Right atrium auricular region (tissue), 2 donors: ENCODE results near the gene RANBP1. TPM values are rescaled to one million over a fixed set of nuclear protein-coding genes. Genes with fewer than 3 reads are reported as not detected.

Source experiments
- DNase-seq: peaks from one replicate; pipeline ENCODE4 v3.0.0-alpha.2; 2019; ENCODE audit warnings: low spot score
- H3K27ac ChIP-seq, 2 donors: fragments of 200-600 bp; sonication (generic); 1 replicate in 1 of 2; 2 replicates in 1 of 2; pipeline ENCODE4 v1.5.1; 2016 to 2019
- H3K27me3 ChIP-seq, 2 donors: fragments of 200-600 bp; sonication (generic); one replicate each; pipeline versions ENCODE4 v1.5.1 to v1.6.0; 2017 to 2019
- H3K36me3 ChIP-seq: fragments of 200-600 bp; sonication (generic); one replicate; pipeline ENCODE4 v1.5.1; 2016
- H3K4me1 ChIP-seq, 2 donors: fragments of 200-600 bp; sonication (generic); one replicate each; pipeline versions ENCODE4 v1.5.1 to v1.6.0; 2017 to 2019
- H3K4me3 ChIP-seq, 2 donors: fragments of 200-600 bp; sonication (generic); 1 replicate in 1 of 2; 2 replicates in 1 of 2; pipeline ENCODE4 v1.5.1; 2017 to 2019; ENCODE audit warnings: mild to moderate bottlenecking in 1 of 2, moderate library complexity in 1 of 2
- H3K9me3 ChIP-seq, 2 donors: fragments of 200-600 bp; sonication (generic); one replicate each; pipeline ENCODE4 v1.5.1; 2019
- total RNA-seq, 2 donors: library from RNA; depleted of rRNA; stranded (reverse); fragments of >200 nt; gene quantifications; one replicate each; pipeline ENCODE4 v1.1.0, GENCODE V29; 2016
- TF ChIP-seq, protein P1 (sequence below), 2 donors: fragments of 200-600 bp; sonication (generic); IDR thresholded peaks; one replicate each; pipeline ENCODE4 v1.5.1; 2019; ENCODE audit warnings: antibody characterized with exemption in 2 of 2

The RANBP1 gene
- total RNA-seq, 2 donors from 2014 or later: 63.6 to 96.5 TPM

DNA sequence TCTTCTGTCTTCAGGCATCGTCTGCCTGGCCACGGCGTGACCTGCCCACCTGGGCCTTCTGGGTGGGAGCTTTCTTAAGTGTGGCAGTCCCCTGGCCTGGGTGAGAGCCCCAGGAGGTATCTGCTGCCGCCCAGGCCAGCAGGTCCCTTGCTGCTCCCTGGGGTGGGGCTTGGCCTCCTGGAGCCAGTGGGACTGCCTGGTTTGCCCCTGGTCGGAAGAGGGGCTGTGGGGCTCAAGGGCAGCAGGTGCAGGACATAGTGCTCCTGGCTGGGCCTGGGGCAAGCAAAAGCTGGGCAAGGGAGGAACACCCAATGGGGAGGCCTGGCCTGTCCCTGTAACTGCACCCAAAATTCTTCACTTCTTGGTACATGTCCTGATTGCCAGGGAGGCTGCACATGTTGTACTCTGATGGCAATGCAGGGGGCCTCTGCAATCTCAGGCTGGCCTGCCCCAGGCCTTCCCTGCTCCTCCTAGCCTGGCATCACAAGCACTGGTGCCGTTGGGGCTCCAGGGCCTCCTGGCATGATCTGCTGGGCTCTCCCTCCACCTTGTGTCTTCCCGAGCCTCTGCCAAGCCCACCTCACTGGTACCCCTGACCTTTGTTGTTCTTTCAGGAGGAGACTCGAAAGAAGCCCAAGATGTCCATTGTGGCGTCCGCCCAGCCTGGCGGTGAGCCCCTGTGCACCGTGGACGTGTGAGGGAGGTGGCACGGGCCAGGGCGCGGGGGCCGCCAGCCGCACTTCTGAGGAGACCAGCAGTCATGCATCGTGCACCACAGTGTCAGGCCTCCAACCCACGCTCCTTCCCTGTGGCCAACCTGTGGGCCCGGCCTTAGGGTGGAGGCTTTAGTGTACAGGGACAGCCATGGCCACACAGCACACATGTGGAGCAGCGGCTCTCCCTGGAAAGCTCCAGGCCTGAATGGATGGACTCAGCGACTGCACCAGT, 6.2 kb upstream of the RANBP1 start:
- TF ChIP-seq, protein P1, sequence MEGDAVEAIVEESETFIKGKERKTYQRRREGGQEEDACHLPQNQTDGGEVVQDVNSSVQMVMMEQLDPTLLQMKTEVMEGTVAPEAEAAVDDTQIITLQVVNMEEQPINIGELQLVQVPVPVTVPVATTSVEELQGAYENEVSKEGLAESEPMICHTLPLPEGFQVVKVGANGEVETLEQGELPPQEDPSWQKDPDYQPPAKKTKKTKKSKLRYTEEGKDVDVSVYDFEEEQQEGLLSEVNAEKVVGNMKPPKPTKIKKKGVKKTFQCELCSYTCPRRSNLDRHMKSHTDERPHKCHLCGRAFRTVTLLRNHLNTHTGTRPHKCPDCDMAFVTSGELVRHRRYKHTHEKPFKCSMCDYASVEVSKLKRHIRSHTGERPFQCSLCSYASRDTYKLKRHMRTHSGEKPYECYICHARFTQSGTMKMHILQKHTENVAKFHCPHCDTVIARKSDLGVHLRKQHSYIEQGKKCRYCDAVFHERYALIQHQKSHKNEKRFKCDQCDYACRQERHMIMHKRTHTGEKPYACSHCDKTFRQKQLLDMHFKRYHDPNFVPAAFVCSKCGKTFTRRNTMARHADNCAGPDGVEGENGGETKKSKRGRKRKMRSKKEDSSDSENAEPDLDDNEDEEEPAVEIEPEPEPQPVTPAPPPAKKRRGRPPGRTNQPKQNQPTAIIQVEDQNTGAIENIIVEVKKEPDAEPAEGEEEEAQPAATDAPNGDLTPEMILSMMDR (IDR thresholded peaks at IDR 0.05): no peak
- H3K36me3 ChIP-seq: peaks cover 97% of the 10 kb centered on the region
- H3K4me3 ChIP-seq: no peak overlapping the region
- no peak overlapping the region for H3K27ac ChIP-seq
- H3K27me3 ChIP-seq: no peaks in the 10 kb centered on the region
- no peaks in the 10 kb centered on the region for H3K9me3 ChIP-seq
- DNase-seq: no peak
- H3K4me1 ChIP-seq: no peaks in the 10 kb centered on the region

DNA sequence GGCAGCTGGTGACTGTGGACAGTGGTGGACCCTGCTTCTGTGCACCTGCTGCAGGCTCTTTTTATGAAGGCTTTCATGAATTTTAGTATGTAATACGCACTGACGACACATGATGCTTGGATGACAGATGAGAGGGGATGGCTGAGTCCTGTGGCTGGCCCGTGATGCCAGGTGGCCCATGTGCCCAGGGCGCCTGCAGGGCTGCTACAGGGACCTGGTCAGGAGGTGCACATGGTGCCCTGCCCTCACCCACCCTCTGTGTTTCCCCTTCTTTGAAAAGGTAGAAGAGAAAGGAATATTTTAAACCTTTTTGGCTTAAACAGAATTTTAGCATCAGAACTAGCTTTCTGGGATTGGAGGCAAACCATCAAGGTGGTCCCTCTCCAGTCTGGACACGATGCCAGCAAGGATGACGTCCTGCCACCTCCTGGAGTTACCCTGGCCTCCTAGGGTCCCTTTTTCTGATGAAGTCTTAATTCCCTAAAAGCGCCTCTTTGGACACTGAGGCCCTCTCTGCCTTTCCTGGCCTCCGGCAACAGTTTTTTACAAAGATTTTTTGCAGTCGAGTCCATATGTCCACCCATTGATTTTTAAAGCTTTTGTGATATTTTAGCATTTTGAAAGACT, 5.4 kb upstream of the RANBP1 start:
- DNase-seq: no peak

DNA sequence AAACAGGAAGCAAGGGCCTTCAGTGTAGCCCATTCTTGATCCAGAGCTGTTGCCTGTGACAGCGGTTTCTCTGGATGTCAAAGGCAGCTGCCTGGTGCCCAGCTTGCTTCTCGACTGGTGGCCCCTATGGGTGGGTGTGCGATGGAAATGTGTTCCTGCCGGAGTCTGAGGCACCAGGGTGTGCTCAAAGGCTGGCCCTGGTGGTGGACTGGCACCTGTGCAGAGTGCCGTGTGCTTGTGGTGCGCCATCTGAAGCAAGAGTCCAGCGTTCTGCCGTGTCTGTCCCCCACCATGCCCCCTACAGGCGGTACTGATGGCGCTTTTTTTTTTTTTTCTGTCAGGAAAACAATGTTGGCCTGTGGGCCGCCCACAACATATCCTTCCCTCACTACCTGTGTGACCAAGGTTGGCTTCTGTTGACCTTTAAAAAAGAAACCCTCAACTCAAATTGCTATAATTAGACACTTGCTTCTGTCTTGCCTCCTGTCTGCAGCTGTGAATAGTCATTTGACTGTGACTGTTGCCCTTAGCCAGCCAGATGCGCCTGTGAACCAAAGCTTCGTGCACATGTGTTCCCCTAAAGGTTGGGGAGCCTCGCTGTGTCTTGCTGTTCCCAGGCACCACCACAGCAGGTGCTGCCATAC, 4.7 kb upstream of the RANBP1 start:
- Histone ChIP-seq H3K27ac (no peak overlapping the region), H3K36me3 (peaks cover 88% of the 10 kb centered on the region), H3K4me3 (no peak overlapping the region), H3K9me3 (no peaks in the 10 kb centered on the region), H3K27me3 (no peaks in the 10 kb centered on the region), H3K4me1 (peaks cover 0 to 10% of the 10 kb centered on the region in 2 donors)
- TF ChIP-seq, protein P1 (IDR thresholded peaks at IDR 0.05): peak in 1 of 2 donors; percentile 42
- no peak for DNase-seq

More for the DNA sequence above, 5.4 kb upstream of the RANBP1 start:
- peaks cover 95% of the 10 kb centered on the region for H3K36me3 ChIP-seq
- no peak overlapping the region for H3K4me3 ChIP-seq
- TF ChIP-seq, protein P1 (IDR thresholded peaks at IDR 0.05): no peak
- H3K27ac ChIP-seq: no peak overlapping the region
- peaks cover 0 to 3% of the 10 kb centered on the region in 2 donors for H3K4me1 ChIP-seq
- H3K9me3 ChIP-seq: no peaks in the 10 kb centered on the region
- no peaks in the 10 kb centered on the region for H3K27me3 ChIP-seq

DNA sequence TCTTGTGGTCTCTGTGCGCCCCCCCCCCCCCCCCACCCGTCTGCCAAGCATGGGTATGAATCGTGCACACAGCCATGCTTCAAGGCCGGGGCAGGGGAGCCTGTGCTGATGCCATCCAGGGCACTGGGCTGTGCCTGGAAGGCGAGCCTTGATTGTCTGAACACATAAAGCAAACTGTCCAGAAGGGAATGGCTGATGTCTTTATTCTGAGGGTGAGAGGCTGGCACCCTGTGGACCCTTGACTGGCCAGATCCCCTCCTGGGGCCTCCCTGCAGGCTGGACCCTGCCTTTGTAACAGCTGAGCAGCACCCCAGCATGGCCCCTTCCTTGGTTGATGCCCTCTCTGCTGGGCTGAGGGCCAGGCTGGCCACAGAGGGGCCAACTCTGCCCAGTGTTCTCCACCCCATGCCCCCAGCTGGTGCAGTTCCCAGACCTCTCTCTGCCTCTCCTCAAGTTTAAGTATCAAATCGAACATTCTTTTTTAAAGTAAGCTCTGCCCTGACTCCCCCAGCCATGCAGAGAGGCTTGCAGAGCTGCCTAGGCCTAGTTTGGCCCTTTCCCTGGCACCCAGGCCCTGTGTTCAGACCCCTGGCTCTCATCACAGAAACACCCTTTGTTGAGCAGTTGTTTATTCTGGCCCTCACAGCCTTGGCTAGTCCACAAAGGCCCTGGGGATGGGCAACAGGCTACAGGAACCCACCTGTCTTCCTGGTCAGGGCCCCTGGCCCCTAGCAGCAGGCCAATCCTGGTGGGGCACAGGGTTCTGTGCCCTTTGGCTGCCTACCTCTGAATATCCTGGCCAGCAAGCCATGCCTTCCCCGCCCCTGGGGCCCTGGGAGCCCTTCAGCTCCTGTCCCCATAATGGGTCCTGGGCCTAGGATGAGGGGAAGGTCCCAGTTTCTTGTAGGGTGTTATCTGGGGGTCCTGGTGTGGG, 3.9 kb upstream of the RANBP1 start:
- TF ChIP-seq, protein P1 (IDR thresholded peaks at IDR 0.05): no peak
- no peak for DNase-seq
- Histone ChIP-seq H3K4me1 (peaks cover 0 to 18% of the 10 kb centered on the region in 2 donors), H3K36me3 (peaks cover 81% of the 10 kb centered on the region), H3K27me3 (no peaks in the 10 kb centered on the region), H3K9me3 (no peaks in the 10 kb centered on the region), H3K27ac (no peak overlapping the region), H3K4me3 (no peak overlapping the region)
